HUES64 (cell line): ENCODE measurements around the gene TXNL1.
"Not testable (repeated sequence)": the region's sequence is repeated elsewhere in the genome, so short reads cannot be mapped to it uniquely, and the experiment has no call there.

ENCODE experiments used
- H3K27ac ChIP-seq: 2 replicates; pipeline ENCODE4 v1.7.0; 2013; ENCODE audit warnings: low read depth, low read length, inconsistent platforms
- H3K27me3 ChIP-seq: 2 replicates; pipeline ENCODE4 v1.6.1; 2013; ENCODE audit warnings: mild to moderate bottlenecking, low read length; ENCODE audit not compliant: insufficient read depth
- H3K36me3 ChIP-seq: 2 replicates; pipeline ENCODE4 v1.6.1; 2013; ENCODE audit warnings: mild to moderate bottlenecking, low read length; ENCODE audit not compliant: insufficient read depth
- H3K4me1 ChIP-seq: 2 replicates; pipeline ENCODE4 v1.6.1; 2013; ENCODE audit warnings: mild to moderate bottlenecking, low read length, moderate library complexity; ENCODE audit not compliant: insufficient read depth
- H3K4me3 ChIP-seq: 2 replicates; pipeline ENCODE4 v1.5.1; 2013; ENCODE audit warnings: mild to moderate bottlenecking, low read length, moderate library complexity
- H3K9ac ChIP-seq: 2 replicates; pipeline ENCODE4 v1.6.1; 2013; ENCODE audit warnings: mild to moderate bottlenecking, low read depth, low read length
- H3K9me3 ChIP-seq: 2 replicates; pipeline ENCODE4 v1.6.1; 2013; ENCODE audit warnings: low read depth, low read length; ENCODE audit not compliant: insufficient read depth
- WGBS: fragments of 150-250, 120-280 bp; methylation state at CpG from one replicate; pipeline ENCODE4 v1.1.7; 2013; ENCODE audit warnings: missing lambda C conversion rate; 5-methylcytosine and 5-hydroxymethylcytosine counted together

Gene TXNL1

GRCh38 chr18:56659111-56659510 is 20.7 kb upstream of the TXNL1 start:
- H3K36me3 ChIP-seq: no peaks in the 10 kb centered on the region
- 94% methylated on average over 2 of the region's 4 CpGs for WGBS

GRCh38 chr18:56658261-56658660 is 19.9 kb upstream of the TXNL1 start:
- Histone ChIP-seq H3K27ac (no peak overlapping the region), H3K4me1 (peaks cover 6% of the 10 kb centered on the region; the same call in 1 of the 2 replicates), H3K9me3 (no peaks in the 10 kb centered on the region), H3K27me3 (no peaks in the 10 kb centered on the region), H3K4me3 (no peak overlapping the region), H3K36me3 (no peaks in the 10 kb centered on the region), H3K9ac (no peak overlapping the region)
- 97% methylated on average over 2 of the region's 2 CpGs for WGBS

More at GRCh38 chr18:56659111-56659510, 20.7 kb upstream of the TXNL1 start:
- Histone ChIP-seq H3K4me1 (peaks cover 6% of the 10 kb centered on the region; the same call in 1 of the 2 replicates), H3K4me3 (no peak overlapping the region), H3K9ac (no peak overlapping the region), H3K27ac (no peak overlapping the region), H3K9me3 (no peaks in the 10 kb centered on the region), H3K27me3 (no peaks in the 10 kb centered on the region)

GRCh38 chr18:56654280-56654679 is 15.9 kb upstream of the TXNL1 start:
- not testable (repeated sequence) for H3K27me3 ChIP-seq, H3K9me3 ChIP-seq, H3K27ac ChIP-seq, H3K36me3 ChIP-seq, H3K4me3 ChIP-seq, H3K4me1 ChIP-seq, H3K9ac ChIP-seq
- 98% methylated on average over 6 of the region's 7 CpGs for WGBS

- Histone ChIP-seq H3K27ac (no peak overlapping the region), H3K9me3 (no peaks in the 10 kb centered on the region), H3K9ac (no peak overlapping the region), H3K4me3 (no peak overlapping the region), H3K27me3 (no peaks in the 10 kb centered on the region), H3K4me1 (peaks cover 6% of the 10 kb centered on the region), H3K36me3 (no peaks in the 10 kb centered on the region)
- 95% methylated on average over 4 of the region's 4 CpGs for WGBS
Observed at GRCh38 chr18:56652802-56653201, 14.4 kb upstream of the TXNL1 start.

- H3K27me3 ChIP-seq: no peaks in the 10 kb centered on the region
- H3K4me3 ChIP-seq: peak overlapping the region; percentile 83
- WGBS: 17% methylated on average over 5 of the region's 5 CpGs
- H3K9ac ChIP-seq: peak overlapping the region; percentile 64
- H3K9me3 ChIP-seq: no peaks in the 10 kb centered on the region
- no peaks in the 10 kb centered on the region for H3K36me3 ChIP-seq
- H3K27ac ChIP-seq: no peak overlapping the region
- peaks cover 6% of the 10 kb centered on the region for H3K4me1 ChIP-seq
Observed at GRCh38 chr18:56651771-56652092, 13.3 kb upstream of the TXNL1 start.

GRCh38 chr18:56650944-56651770 is 12.8 kb upstream of the TXNL1 start, which contains the start of gene WDR7:
WDR7 (plus strand) TSS chr18:56651359; CDS start chr18:56672516, 21,157 bp downstream.
- Histone ChIP-seq H3K27ac (peak within 1 kb of the TSS; percentile 78), H3K27me3 (no peaks in the 10 kb centered on the region), H3K9me3 (no peaks in the 10 kb centered on the region), H3K9ac (peak within 1 kb of the TSS; percentile 64), H3K36me3 (no peaks in the 10 kb centered on the region), H3K4me3 (peak within 1 kb of the TSS; percentile 83), H3K4me1 (peaks cover 6% of the 10 kb centered on the region)
- under 1% methylated on average over 47 of the region's 47 CpGs for whole genome bisulfite sequencing

GRCh38 chr18:56649996-56650395 is 11.6 kb upstream of the TXNL1 start:
- no peaks in the 10 kb centered on the region for H3K36me3 ChIP-seq
- H3K4me3 ChIP-seq: no peak overlapping the region
- H3K4me1 ChIP-seq: peaks cover 6% of the 10 kb centered on the region
- H3K27ac ChIP-seq: no peak overlapping the region
- 91% methylated on average over 1 of the region's 1 CpG for WGBS
- H3K27me3 ChIP-seq: no peaks in the 10 kb centered on the region
- H3K9me3 ChIP-seq: no peaks in the 10 kb centered on the region
- H3K9ac ChIP-seq: no peak overlapping the region

GRCh38 chr18:56647951-56648893 is 9.8 kb upstream of the TXNL1 start:
- H3K27ac ChIP-seq: no peak overlapping the region
- no peak overlapping the region for H3K4me3 ChIP-seq
- peaks cover 6% of the 10 kb centered on the region for H3K4me1 ChIP-seq
- H3K36me3 ChIP-seq: no peaks in the 10 kb centered on the region
- no peaks in the 10 kb centered on the region for H3K27me3 ChIP-seq
- 98% methylated on average over 2 of the region's 3 CpGs for WGBS
- H3K9me3 ChIP-seq: no peaks in the 10 kb centered on the region
- H3K9ac ChIP-seq: no peak overlapping the region

GRCh38 chr18:56647071-56647470 is 8.7 kb upstream of the TXNL1 start:
- no peaks in the 10 kb centered on the region for H3K9me3 ChIP-seq
- no peak overlapping the region for H3K27ac ChIP-seq

GRCh38 chr18:56645415-56646016 is 7.1 kb upstream of the TXNL1 start:
- no peaks in the 10 kb centered on the region for H3K9me3 ChIP-seq
- H3K9ac ChIP-seq: no peak overlapping the region
- no peak overlapping the region for H3K27ac ChIP-seq
- no peaks in the 10 kb centered on the region for H3K36me3 ChIP-seq
- no peaks in the 10 kb centered on the region for H3K27me3 ChIP-seq
- no peaks in the 10 kb centered on the region for H3K4me1 ChIP-seq
- H3K4me3 ChIP-seq: no peak overlapping the region
- WGBS: 48% methylated on average over 2 of the region's 5 CpGs

More at GRCh38 chr18:56647071-56647470, 8.7 kb upstream of the TXNL1 start:
- H3K4me3 ChIP-seq: no peak overlapping the region
- no peaks in the 10 kb centered on the region for H3K36me3 ChIP-seq
- no peaks in the 10 kb centered on the region for H3K27me3 ChIP-seq
- H3K4me1 ChIP-seq: peaks cover 4% of the 10 kb centered on the region
- no peak overlapping the region for H3K9ac ChIP-seq

GRCh38 chr18:56643381-56643780 is 5.0 kb upstream of the TXNL1 start:
- H3K9me3 ChIP-seq: no peaks in the 10 kb centered on the region
- no peaks in the 10 kb centered on the region for H3K27me3 ChIP-seq
- H3K4me3 ChIP-seq: no peak overlapping the region
- no peaks in the 10 kb centered on the region for H3K4me1 ChIP-seq
- no peak overlapping the region for H3K9ac ChIP-seq
- H3K27ac ChIP-seq: no peak overlapping the region
- H3K36me3 ChIP-seq: no peaks in the 10 kb centered on the region
- 91% methylated on average over 3 of the region's 3 CpGs for WGBS
